NK-92 (cell line): ENCODE data around the gene ADAMTS3.

Source experiments
- DNase-seq: peaks from one replicate; lab custom pipeline; 2025; ENCODE audit not compliant: unreplicated experiment; lab: John Stamatoyannopoulos, UW

ADAMTS3 gene

GRCh38 chr4:72418458-72418857, 150.6 kb downstream of the ADAMTS3 start:
- DNase-seq = no peak

DNA sequence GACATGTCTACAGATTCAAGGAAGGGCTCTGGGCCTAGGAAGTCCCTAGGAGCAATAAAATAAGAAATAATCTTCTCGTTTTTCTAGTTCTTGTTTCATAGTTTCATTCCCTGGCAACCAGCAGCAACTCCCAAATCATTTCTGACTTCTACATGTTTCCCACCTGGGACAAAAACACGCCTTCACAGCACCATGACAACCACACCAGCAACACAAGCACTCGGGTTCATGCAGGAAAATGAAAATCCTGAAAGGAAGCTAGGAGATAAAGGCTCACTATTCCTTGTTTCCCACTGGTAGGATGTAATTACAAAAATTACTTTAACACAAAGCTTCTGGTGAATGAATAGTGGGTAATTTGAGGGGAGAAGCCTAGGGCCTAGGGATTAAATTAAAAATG, 158.9 kb downstream of the ADAMTS3 start:
- DNase-seq = no peak

DNA sequence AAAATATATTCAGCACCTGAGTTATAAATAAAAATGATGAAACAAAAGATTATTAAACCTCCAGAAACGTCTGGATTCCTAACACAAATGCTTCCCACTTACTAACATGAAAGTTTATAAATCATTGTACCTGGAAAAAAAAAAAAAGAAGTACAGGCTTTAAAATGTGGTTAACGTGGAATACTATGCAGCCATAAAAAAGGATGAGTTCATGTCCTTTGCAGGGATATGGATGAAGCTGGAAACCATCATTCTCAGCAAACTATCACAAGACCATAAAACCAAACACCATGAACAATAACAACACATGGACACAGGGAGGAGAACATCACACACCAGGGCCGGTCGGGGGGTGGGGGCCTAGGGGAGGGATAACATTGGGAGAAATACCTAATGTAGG, 160.5 kb downstream of the ADAMTS3 start:
- no peak for DNase-seq

DNA sequence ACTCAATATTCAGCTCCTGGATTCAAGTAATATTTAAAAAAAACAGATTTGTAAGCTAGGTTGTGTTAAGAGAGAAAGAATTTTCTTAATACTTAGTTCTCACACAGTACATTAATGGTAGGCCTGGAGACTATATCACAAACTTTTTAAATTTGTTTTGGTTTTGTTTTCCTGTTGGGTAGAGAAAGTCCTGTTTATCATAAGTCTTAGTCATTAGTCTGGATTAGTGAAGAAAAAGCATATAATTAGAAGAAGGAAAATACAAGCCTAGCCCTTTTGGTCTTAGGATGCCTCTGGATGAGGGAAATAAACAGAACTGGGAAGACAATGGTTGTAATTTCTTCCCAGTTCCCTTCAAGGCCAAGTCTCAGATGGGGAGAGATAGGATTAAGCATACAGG, 163.6 kb downstream of the ADAMTS3 start:
- DNase-seq = no peak

DNA sequence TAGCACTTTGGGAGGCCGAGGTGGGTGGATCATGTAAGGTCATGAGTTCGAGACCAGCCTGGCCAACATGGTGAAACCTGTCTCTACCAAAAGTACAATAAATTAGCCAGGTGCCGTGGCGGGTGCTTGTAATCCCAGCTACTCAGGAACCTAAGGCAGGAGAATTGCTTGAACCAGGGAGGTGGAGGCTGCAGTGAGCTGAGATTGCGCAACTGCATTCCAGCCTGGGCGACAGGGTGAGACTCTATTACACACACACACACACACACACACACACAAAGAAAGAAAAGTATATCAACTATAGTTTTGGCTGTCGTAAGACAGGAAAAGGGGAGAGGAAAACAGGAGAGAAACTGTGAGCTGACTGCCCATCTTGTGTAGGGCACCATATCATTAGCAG, 171.7 kb downstream of the ADAMTS3 start:
- no peak for DNase-seq

DNA sequence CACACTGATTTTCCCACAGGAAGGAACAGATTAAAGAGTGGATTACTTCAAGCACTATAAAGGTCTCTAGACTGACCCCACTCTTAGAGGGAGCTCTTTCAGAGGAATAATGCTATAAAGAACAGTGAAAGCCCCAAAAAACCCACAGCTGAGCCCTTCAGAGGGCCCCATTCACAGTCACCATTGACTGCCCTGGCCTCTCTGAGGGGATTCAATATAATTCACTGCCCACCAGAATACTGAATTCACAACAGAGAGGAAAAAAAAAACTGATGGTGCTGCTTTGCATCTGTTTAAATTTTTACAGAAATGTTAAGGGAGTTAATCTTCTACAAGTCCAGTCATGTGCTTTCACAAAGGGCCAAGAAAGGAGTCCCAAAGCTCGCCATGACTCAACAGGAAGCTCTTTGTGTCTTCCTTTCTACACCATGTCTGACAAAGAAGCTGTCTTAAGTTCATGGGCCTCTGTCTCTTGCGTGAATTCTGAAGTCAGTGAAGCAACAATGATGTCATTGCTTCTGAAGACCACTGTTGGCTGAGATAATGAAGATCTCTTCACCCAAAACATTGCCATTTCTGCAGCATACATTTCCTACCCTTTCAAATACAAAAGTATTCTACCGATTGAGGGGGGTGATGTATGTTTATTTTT, 174.9 kb downstream of the ADAMTS3 start:
- DNase-seq = no peak

DNA sequence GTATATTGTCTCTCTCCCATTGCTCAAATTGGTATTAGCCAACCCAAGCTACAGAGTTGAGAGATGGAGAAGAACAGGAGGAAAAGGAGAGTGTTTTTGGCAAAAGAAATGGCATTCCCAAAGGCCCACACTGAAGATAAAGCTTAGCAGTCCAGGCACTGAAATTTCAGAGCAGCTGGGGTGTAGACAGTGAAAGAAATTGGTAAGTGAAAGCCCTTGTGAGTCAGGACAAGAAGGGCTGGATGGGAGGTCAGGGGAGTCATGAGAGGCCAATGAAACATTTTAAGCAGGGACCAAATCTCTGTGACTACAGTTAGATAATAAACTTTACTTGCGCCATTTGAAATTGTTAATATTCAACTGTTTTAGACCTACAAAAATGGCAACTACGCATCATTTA, 177.7 kb downstream of the ADAMTS3 start:
- DNase-seq = no peak

DNA sequence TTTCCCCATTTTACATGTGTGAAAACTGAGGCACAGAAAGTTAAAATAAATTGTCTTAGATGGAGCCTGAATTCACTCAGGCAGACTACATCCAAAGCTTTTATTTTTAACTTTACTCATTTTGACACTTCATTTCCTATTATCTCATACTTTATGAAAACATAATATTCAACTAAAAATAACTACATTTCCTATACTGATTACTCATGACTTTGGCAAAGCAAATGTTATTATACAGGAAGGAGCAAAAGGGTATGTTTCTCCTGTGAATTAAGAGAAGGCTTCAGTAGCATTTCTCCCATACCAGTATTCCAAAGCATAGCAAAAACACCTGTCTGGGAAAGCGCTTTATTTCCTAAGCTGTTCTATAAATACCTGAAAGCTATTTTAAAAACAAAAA, 178.6 kb downstream of the ADAMTS3 start:
- DNase-seq = no peak

GRCh38 chr4:72388521-72388920, 180.5 kb downstream of the ADAMTS3 start:
- no peak for DNase-seq

DNA sequence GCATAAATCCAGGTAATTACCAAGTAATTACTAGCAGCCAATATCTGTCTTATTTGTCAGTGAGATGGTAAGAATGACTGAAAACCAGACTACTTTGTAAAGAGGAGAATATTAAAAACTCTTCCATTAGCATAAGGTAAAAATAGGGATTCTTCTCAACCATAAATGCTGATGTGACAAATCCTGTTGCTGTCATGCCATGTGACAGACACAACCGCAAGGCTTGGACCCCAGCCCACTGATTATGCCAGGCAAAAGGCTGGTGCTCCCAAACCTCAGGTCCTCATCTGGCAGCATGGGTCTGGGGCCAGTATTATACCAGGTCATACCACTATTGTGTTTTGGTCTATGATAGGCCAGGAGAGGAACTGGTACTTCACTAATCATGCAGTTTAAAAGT, 181.1 kb downstream of the ADAMTS3 start:
- no peak for DNase-seq

DNA sequence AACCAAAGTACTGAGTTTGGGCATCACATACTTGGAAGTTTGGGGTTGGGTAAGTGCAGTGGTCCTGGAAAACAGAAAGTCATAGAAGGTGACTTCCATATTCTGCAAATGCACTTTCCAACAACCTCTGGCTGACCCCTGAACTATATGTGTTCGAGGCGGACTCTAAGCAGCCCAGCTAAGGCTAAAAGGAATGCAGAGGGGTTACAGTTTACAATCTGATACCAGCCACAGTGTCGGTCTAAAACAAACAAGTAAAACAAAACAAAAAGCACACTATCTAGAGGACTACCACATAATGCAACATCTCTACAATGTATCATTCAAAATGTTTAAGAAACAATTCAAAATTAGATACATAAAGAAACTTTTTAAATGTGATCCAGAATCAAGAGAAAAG, 185.6 kb downstream of the ADAMTS3 start:
- no peak for DNase-seq

- DNase-seq = no peak
Measured at GRCh38 chr4:72378901-72379300, 190.1 kb downstream of the ADAMTS3 start.

DNA sequence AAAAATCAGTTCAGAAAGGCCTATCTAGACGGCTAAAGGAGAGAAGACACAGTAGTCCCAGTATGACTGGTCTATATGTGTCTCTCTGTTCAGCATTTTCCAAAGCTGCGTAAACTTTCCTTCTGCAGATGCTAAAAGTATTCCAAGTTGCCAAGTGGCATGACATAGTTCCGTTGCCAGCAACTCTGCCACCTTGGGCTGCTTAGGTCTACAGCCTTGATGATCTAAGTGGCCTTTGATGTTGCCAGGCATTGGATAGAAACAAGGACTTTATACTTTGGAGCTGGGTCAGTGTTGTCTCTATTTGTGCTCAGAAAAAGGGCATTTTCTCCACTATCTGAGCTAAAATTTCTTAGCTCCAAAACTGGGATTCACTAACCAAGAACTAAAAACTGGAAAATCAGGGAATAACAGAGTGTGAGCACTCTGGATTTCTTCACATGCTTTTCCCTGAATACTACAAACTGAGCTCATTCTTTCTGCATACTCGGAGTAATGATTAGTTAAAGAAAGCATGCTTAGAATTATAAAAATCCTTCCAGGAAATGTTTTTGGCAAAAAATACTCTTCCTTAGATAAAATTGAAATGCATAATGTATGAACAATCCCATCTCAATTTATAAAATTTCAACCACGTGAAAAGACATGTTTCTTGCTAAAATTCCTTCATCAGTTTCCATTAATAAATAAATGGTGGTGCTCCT, 191.4 kb downstream of the ADAMTS3 start:
- no peak for DNase-seq

DNA sequence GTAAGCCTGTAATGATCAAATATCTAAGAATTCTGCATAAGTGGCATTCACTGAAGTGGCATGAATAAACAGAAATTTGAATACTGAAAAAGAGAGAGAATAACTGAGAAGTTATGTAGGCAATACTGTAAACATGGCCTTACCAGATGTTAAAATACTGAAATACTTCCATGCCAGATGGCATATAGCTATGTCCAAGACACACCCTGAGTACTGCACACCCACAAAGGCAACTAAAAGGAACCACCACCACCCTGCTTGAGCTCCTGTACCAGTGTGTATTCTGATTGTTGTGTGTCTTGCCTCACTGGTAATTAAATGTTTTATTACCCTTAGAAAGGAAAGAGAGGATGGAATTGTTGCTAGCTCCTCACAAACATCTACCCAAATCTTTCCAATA, 192.1 kb downstream of the ADAMTS3 start:
- DNase-seq = no peak

GRCh38 chr4:72375073-72375736, 193.8 kb downstream of the ADAMTS3 start:
- DNase-seq = no peak

GRCh38 chr4:72374159-72374558, 194.9 kb downstream of the ADAMTS3 start:
- no peak for DNase-seq

GRCh38 chr4:72366601-72367000, 202.4 kb downstream of the ADAMTS3 start:
- no peak for DNase-seq

DNA sequence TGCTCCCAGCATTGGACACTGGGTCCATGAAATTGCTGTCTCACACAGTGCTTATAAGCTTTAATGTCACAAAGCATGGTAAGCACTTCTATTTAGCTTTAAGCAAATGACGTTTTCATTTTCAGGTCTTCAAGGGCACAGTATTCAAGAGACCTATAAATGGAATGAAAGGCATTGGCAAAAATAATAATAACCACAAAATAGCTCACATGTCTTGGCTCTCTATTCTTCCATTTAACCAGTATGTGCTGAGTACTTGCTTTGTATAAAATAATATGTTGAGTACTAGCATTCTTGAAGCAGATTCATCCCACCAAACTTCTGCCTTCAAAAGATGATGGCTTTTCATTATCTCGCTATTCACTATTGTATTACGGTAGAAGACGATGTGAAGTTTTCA, 203.0 kb downstream of the ADAMTS3 start:
- DNase-seq = no peak

GRCh38 chr4:72365016-72365415, 204.0 kb downstream of the ADAMTS3 start:
- no peak for DNase-seq

GRCh38 chr4:72360075-72360474, 208.9 kb downstream of the ADAMTS3 start:
- no peak for DNase-seq

DNA sequence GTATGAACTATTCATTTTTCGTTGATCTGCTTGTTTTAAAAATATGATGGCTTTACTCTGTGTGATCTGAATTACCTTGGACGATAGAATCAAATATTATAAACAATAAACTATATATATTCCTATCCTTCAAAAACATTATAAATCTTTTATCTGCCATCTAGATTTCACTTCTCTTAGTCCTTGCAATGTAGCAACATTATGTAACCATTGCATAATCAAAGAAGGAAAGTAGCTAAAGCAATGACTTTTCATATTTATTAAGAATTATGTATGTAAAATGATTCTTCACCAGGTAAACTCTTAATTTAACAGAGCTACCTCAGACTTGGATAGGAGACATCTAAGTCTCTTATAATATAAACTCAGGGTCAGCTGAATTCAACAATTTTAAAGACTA, 210.5 kb downstream of the ADAMTS3 start:
- no peak for DNase-seq

GRCh38 chr4:72357908-72358307, 211.1 kb downstream of the ADAMTS3 start:
- no peak for DNase-seq
